ENCODE data around the gene MBD6. TPM values are rescaled to one million over a fixed set of nuclear protein-coding genes. Genes with fewer than 3 reads are reported as not detected.

Gene MBD6
- total RNA-seq, 1 donor from 2014 or later: 63.3 TPM

GRCh38 chr12:57545809-57546437, 23.3 kb downstream of the MBD6 start:
- Mint-ChIP-seq H3K36me3 (ENCODE audit: low read depth) (peaks cover 9% of the 10 kb centered on the region), H3K4me1 (ENCODE audit: low read depth) (peaks cover 49% of the 10 kb centered on the region), H3K27ac (peak overlapping the region; percentile 97), H3K4me3 (peak overlapping the region; percentile 100), H3K9me3 (no peaks in the 10 kb centered on the region), H3K27me3 (ENCODE audit: insufficient read depth) (peaks cover 13% of the 10 kb centered on the region)
- DNase-seq (ENCODE audit: low spot score): no peak
- intact Hi-C loops (cut with micrococcal nuclease): loop anchor here (2.0 to 5.0 kb wide), 2 partner anchors 199 to 1394 kb away; partner anchors contain the start of genes MYL6B and TSPAN31

DNA sequence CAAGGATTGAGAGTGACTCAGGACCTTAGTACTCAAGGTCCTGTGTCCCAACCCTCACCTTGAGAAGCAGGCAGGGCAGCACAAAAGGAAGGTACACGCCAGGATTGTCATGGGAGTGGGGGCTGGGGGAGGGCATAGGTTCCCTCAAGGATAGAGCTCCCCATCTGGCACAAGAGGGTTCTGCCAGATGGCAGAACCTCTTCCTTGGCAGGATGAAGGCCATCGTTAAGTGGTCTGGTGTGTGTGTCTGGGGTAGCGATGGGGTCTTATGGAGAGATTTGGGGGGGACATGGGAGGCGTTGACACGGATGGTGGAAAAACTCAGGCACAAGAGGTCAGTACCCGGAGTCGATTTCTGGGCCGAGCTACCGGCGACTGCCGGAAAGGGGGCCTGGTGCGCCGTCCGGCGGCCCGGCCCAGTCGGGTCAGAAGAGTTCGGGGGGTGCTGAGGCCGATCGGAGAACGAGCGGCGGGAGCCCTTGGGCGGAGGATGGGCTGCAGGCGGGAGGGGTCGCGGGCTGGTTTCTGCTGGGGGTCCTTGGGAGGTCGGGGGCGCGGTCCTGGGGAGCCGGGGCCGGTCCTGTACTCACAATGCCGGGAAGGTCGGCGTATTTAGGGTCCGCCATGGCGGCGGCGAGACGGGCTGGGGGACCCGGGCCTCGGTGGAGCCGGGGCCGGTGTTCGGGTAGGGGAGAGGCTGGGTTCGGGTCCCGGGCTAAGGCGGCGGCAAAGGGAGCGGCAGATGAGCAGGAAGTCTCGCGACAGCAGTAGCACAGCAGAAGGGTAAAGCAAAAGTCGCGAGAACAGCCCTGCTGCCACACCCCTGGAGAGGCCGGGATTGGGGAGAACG, 24.0 kb downstream of the MBD6 start, which contains the start of gene DCTN2:
DCTN2 (minus strand) TSS at position 755 of the 850 bp plus-strand sequence; CDS start at position 626, 129 bp downstream.
- intact Hi-C loops (cut with micrococcal nuclease): loop anchor here (1.0 to 5.0 kb wide), 7 partner anchors 24 to 1394 kb away; partner anchors contain the start of genes GLI1, MBD6, MYL6B and OS9
- H3K4me3 Mint-ChIP-seq: peak within 1 kb of the TSS; percentile 100
- peaks cover 49% of the 10 kb centered on the region for H3K4me1 Mint-ChIP-seq (ENCODE audit: low read depth)
- no peaks in the 10 kb centered on the region for H3K9me3 Mint-ChIP-seq
- peak within 1 kb of the TSS; percentile 97 for H3K27ac Mint-ChIP-seq
- DNase-seq (ENCODE audit: low spot score): peak; percentile 93
- peaks cover 13% of the 10 kb centered on the region for H3K27me3 Mint-ChIP-seq (ENCODE audit: insufficient read depth)
- peaks cover 6% of the 10 kb centered on the region for H3K36me3 Mint-ChIP-seq (ENCODE audit: low read depth)

- Mint-ChIP-seq H3K27me3 (ENCODE audit: insufficient read depth) (peaks cover 15% of the 10 kb centered on the region), H3K4me3 (peak overlapping the region; percentile 100), H3K36me3 (ENCODE audit: low read depth) (peaks cover 4% of the 10 kb centered on the region), H3K9me3 (no peaks in the 10 kb centered on the region), H3K4me1 (ENCODE audit: low read depth) (peaks cover 49% of the 10 kb centered on the region), H3K27ac (peak overlapping the region; percentile 97)
- intact Hi-C loops (cut with micrococcal nuclease): loop anchor here (1.0 to 5.0 kb wide), 7 partner anchors 25 to 1395 kb away; partner anchors contain the start of genes GLI1, MBD6, MYL6B and OS9
- DNase-seq (ENCODE audit: low spot score): no peak
Measured at GRCh38 chr12:57547288-57548012, 24.8 kb downstream of the MBD6 start.

- H3K4me3 Mint-ChIP-seq: no peak overlapping the region
- intact Hi-C loops (cut with micrococcal nuclease): loop anchor here (5.0 kb wide), 1 partner anchor 1396 kb away; the partner anchor contains the start of gene MYL6B
- peaks cover 4% of the 10 kb centered on the region for H3K36me3 Mint-ChIP-seq (ENCODE audit: low read depth)
- peaks cover 15% of the 10 kb centered on the region for H3K27me3 Mint-ChIP-seq (ENCODE audit: insufficient read depth)
- DNase-seq (ENCODE audit: low spot score): no peak
- no peak overlapping the region for H3K27ac Mint-ChIP-seq
- H3K9me3 Mint-ChIP-seq: no peaks in the 10 kb centered on the region
- peaks cover 49% of the 10 kb centered on the region for H3K4me1 Mint-ChIP-seq (ENCODE audit: low read depth)
Measured at GRCh38 chr12:57548013-57548315, 25.3 kb downstream of the MBD6 start.

GRCh38 chr12:57548488-57548887, 25.9 kb downstream of the MBD6 start:
- Mint-ChIP-seq H3K4me1 (ENCODE audit: low read depth) (peaks cover 47% of the 10 kb centered on the region), H3K27me3 (ENCODE audit: insufficient read depth) (peaks cover 15% of the 10 kb centered on the region), H3K36me3 (ENCODE audit: low read depth) (peaks cover 4% of the 10 kb centered on the region), H3K27ac (no peak overlapping the region), H3K9me3 (no peaks in the 10 kb centered on the region), H3K4me3 (peak overlapping the region; percentile 19)
- intact Hi-C loops (cut with micrococcal nuclease): loop anchor here (5.0 kb wide), 1 partner anchor 1396 kb away; the partner anchor contains the start of gene MYL6B
- DNase-seq (ENCODE audit: low spot score): no peak

DNA sequence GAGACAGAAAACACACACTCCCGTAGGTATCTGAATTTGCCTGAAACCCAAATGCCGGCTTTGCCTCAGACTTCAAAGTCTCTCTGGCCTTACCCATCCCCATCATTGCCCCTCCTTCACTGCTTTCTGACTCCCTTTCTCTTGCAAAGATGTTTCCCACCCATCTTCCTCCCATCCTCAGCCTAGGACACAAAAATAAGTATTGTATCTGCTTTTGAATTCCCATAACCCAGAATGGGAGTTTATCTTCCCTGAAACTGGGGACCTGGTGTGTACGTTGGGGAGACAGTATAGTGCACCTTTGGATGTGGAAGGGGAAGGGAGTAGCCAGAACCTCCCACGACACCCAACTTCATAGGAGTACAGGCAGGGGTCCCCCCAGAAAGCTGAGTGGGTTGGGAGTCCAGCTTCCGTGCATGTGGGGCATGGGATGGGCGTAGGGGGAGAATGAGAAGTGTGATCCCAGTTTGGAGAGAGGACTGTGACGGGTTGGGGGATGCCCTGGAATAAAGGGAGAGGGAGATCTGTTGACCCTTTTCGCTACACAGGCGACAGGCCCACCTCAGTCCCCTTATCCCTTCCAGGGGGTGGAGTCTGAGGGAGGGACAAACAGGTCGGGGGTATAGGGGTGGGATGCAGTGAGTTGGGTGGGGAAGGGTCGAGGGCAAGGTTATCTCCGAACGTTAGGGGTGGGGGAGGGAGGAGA, 26.7 kb downstream of the MBD6 start:
- Mint-ChIP-seq H3K27ac (no peak overlapping the region), H3K27me3 (ENCODE audit: insufficient read depth) (peaks cover 15% of the 10 kb centered on the region), H3K4me3 (peak overlapping the region; percentile 72), H3K36me3 (ENCODE audit: low read depth) (peaks cover 4% of the 10 kb centered on the region), H3K4me1 (ENCODE audit: low read depth) (peaks cover 40% of the 10 kb centered on the region), H3K9me3 (no peaks in the 10 kb centered on the region)
- intact Hi-C loops (cut with micrococcal nuclease): loop anchor here (5.0 kb wide), 1 partner anchor 1397 kb away; the partner anchor contains the start of gene MYL6B
- DNase-seq (ENCODE audit: low spot score): no peak

DNA sequence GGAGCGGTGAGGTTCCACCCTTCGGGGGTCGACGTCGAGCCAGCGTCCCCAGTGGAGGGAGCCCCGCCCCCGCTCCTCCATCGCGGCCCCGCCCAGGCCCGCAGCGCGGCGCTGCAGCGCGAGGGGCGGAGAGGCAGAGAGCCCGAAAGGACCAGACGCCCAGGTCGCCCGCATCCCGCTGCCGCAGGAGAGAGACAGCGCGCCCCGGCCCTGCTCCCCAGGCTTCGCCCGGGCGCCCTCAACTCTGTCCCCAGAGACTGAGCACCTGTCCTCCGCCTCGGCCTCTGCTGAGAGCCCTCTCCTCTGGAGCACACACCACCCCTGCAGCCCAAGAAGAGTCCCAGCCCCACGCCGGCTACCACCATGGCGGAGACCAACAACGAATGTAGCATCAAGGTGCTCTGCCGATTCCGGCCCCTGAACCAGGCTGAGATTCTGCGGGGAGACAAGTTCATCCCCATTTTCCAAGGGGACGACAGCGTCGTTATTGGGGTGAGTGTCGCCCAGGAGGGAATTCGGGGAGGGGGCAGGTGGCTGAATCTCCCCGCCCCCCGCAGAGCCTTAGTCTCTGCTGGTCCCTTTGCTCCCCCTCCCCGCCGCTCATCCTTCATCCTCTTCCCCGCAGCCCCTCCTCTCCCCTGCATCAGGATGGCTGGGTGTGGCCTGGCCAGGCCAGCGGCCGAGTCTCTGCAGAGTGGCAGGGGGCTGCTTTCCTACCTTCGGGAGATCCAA, 27.5 kb downstream of the MBD6 start, which contains the start of gene KIF5A:
KIF5A (plus strand) TSS at position 136 of the 732 bp plus-strand sequence; CDS start at position 364, 228 bp downstream.
- H3K4me3 Mint-ChIP-seq: peak within 1 kb of the TSS; percentile 75
- peak within 1 kb of the TSS; percentile 11 for H3K27ac Mint-ChIP-seq
- intact Hi-C loops (cut with micrococcal nuclease): loop anchor here (1.0 to 5.0 kb wide), 3 partner anchors 8 to 1398 kb away; partner anchors contain the start of genes ARHGEF25 and MYL6B
- H3K9me3 Mint-ChIP-seq: no peaks in the 10 kb centered on the region
- H3K36me3 Mint-ChIP-seq (ENCODE audit: low read depth): peaks cover 2% of the 10 kb centered on the region
- peak; percentile 60 for DNase-seq (ENCODE audit: low spot score)
- H3K27me3 Mint-ChIP-seq (ENCODE audit: insufficient read depth): peaks cover 15% of the 10 kb centered on the region
- H3K4me1 Mint-ChIP-seq (ENCODE audit: low read depth): peaks cover 35% of the 10 kb centered on the region

DNA sequence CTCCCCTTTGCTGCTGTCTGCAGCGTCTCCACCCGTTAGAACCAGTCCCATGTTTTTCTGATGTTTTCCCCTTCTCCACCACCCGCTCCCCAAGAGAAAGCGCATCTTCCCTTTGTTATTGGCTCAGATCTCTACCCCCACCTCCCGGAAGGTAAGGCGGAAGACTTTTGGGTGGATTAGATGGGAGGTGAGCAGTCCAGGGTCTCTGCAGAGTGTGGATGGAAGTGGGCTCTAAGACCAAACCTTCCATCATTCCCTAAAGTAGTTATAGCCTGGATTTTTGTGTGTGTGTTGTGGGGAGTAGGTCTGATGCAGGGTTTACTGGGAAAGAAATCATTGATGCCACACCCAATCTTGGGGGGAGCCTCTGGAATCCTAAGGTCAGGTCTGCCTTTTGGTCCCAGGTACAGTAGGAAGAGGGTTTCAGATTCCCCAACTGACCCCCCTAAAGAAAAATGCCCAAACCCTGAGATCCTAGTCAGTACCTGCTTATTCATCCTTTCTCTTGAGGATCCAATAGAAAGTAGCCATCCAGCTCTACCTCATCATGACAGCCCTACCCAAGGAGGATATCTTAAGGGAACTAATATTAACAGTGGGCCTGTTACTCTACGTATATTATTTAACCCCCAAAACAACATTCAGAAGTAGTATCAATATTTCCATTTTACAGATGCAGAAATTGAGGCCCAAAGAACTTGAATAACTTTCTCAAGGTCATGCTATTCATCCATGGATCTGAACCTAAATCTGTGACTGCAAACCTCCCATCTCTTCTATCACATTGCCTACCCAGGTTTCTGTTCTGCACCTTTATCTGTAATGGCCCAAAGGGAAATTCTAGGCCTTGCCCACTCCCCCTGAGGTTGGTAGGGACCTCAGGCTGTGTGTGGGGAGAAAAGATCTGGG, 28.3 kb downstream of the MBD6 start:
- DNase-seq (ENCODE audit: low spot score): no peak
- peak overlapping the region; percentile 72 for H3K4me3 Mint-ChIP-seq
- H3K9me3 Mint-ChIP-seq: no peaks in the 10 kb centered on the region
- peaks cover 15% of the 10 kb centered on the region for H3K27me3 Mint-ChIP-seq (ENCODE audit: insufficient read depth)
- intact Hi-C loops (cut with micrococcal nuclease): loop anchor here (1.0 to 5.0 kb wide), 2 partner anchors 7 to 61 kb away; partner anchors contain the start of gene ARHGEF25
- peaks cover 2% of the 10 kb centered on the region for H3K36me3 Mint-ChIP-seq (ENCODE audit: low read depth)
- peak overlapping the region; percentile 11 for H3K27ac Mint-ChIP-seq
- peaks cover 28% of the 10 kb centered on the region for H3K4me1 Mint-ChIP-seq (ENCODE audit: low read depth)

- Mint-ChIP-seq H3K9me3 (no peaks in the 10 kb centered on the region), H3K27me3 (ENCODE audit: insufficient read depth) (peaks cover 15% of the 10 kb centered on the region), H3K36me3 (ENCODE audit: low read depth) (no peaks in the 10 kb centered on the region), H3K4me1 (ENCODE audit: low read depth) (peaks cover 23% of the 10 kb centered on the region), H3K4me3 (peak overlapping the region; percentile 72), H3K27ac (no peak overlapping the region)
- intact Hi-C loops (cut with micrococcal nuclease): loop anchor here (5.0 kb wide), 1 partner anchor 61 kb away; the partner anchor contains the start of gene ARHGEF25
- no peak for DNase-seq (ENCODE audit: low spot score)
Measured at GRCh38 chr12:57551637-57552305, 29.1 kb downstream of the MBD6 start.

DNA sequence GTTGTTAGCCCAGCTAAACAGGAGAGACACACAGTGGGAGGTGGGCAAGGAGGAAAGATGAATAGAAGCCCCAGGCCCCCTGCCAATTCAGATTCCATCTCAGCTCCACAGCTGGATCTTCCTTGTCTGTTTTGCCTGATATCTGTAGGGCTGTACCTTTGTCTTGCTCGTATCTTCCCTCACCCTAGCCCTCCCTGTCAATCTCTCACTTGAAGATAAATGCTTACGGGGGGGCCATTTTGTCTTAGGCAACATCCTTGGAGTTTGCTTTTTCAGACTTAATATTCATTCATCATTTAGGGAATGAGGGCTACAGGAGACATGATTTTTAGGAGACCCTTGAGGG, 29.7 kb downstream of the MBD6 start:
- intact Hi-C loops (cut with micrococcal nuclease): loop anchor here (5.0 kb wide), 1 partner anchor 60 kb away; the partner anchor contains the start of gene ARHGEF25
- Mint-ChIP-seq H3K4me3 (no peak overlapping the region), H3K36me3 (ENCODE audit: low read depth) (no peaks in the 10 kb centered on the region), H3K4me1 (ENCODE audit: low read depth) (peaks cover 19% of the 10 kb centered on the region), H3K27ac (no peak overlapping the region), H3K9me3 (no peaks in the 10 kb centered on the region), H3K27me3 (ENCODE audit: insufficient read depth) (peaks cover 12% of the 10 kb centered on the region)
- no peak for DNase-seq (ENCODE audit: low spot score)

Data from activated T-helper 1 cell treated with anti-CD3 and anti-CD28 coated beads, Interleukin-12 subunit alpha, Interleukin-12 subunit beta, Interleukin-2, Interleukin-4 antibody, amounts not matched to agents 30 ng/mL and 10 ng/mL and 1 ng/mL, durations not matched to agents 14 hours and 24 hours and 36 hours (primary cell).